NCI-H82 (cell line): Measurements from ENCODE around the gene PDCD4.
A peak's percentile ranks its signal among the peaks of the same experiment; 100 is the strongest.

ENCODE experiments used
- DNase-seq: peaks from one replicate; lab custom pipeline; 2025; lab: John Stamatoyannopoulos, UW

PDCD4 gene

GRCh38 chr10:110919349-110919931, 47.7 kb downstream of the PDCD4 start, which contains the start of gene SHOC2:
Gene SHOC2, plus strand, starts transcription at chr10:110919604. Its CDS starts 44,755 bp downstream, at chr10:110964359.
- DNase-seq: no peak

DNA sequence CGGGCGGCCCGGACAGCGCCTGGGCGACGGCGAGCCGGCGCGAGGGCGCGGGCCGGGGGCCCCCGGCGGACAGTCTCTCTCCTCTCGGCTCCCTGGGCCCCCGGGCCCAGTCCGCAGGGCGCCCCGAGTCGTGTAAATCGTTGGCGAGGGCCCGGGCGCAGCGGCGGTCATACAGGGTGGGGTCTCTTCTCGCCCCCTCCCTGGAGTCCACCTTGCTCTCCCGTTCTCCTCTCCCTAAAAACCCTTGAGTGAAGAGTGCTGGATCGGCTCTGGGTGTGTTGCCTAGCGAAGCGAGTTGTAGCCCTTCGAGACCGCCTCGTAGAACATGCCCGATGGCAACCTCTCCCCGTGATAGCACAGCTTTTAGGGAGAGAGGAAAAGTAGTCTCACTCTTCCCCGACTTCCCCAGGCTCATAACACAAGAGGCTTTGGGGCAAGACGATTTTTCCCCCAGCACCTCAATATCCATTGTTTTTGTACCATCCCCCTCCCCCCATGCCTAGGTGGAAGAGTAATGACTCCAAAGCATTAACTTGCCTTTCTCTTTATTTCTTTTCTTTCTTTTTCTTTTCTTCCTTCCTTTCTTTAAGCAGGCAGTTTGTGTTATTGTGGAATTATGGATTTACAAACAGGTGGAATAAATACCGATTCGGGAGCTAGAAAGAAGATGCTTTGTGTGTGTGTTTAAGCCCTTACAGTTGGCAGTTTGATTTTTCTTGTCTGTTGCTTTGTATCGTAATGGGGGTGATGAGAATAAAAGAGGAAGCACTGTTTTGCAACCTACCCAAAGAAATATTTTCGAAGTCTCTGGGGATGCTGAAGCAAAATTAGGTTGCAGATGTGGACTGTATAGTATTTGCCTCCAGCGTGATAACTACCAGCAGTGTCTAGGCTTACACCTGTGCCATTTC, 48.5 kb downstream of the PDCD4 start:
- peak; percentile 79 for DNase-seq

GRCh38 chr10:110923856-110924493, 52.2 kb downstream of the PDCD4 start:
- no peak for DNase-seq

DNA sequence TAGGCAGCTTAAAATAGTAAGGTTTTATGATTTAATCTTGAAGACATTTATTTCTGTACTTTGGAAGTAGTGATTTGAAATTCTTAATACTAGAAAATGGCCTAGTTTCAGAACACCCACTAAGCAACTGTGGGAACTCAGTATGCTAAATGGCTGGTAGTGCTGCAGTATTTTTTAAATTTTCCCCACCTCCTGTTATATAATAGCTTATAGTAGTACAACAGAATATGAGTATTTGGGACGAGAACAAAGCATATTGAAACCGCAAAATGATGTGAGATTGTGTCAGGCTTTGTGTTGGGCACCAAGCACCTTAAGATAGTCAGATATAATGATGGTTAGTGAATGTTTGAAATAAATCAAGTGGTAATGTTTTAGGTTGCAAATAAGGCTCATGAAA, 55.7 kb downstream of the PDCD4 start:
- no peak for DNase-seq

GRCh38 chr10:110931769-110932381, 60.1 kb downstream of the PDCD4 start:
- peak; percentile 11 for DNase-seq

DNA sequence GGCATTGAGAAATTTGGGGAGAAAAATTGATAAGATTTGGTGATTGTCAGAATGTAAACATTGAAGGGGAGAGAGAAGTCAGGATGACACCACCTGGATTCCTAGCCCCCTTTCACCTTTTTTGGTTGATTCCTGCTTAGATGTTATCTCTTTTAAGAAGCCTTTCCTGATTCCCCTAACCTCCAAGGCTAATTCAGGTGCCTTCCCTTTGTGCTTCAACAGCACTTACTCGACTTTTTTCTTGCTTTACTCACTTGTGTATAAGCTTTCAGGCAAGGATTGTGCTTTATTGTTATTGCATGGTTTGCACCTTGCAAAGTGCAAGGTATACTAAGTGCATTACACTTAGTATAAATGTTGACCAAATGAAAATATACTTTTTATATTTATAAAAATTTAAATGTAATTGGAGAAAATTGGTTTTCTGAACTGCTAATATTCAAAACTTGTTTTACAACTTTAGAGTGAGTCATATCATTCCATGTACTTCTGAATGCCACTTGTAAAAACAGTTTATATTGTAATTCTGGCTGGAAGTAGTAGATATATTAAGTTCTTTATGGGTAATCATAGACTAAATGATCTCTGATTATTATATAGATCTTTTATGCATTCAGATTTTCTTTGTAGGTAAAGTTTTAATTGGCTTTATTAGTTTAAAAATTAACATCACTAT, 60.9 kb downstream of the PDCD4 start:
- DNase-seq: no peak

GRCh38 chr10:110936757-110937156, 65.0 kb downstream of the PDCD4 start:
- no peak for DNase-seq

DNA sequence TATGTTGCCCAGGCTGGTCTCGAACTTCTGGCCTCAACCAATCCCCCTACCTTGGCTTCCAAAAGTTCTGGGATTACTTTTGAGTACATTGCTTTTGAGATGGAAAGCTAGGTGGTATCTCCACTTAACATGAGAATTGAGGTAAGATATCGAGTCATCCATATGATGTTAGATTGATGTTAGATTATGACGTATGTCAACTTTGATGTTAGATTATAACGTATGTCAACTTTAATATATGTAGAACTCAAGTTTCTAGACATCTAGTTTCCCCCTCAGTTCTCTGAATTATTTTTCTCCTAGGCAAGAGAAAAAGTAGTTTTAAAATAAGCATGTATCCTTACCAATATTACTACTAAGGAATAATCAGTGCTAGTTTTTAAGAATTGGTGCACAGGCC, 67.7 kb downstream of the PDCD4 start:
- no peak for DNase-seq

GRCh38 chr10:110944792-110945396, 73.2 kb downstream of the PDCD4 start:
- DNase-seq: no peak

DNA sequence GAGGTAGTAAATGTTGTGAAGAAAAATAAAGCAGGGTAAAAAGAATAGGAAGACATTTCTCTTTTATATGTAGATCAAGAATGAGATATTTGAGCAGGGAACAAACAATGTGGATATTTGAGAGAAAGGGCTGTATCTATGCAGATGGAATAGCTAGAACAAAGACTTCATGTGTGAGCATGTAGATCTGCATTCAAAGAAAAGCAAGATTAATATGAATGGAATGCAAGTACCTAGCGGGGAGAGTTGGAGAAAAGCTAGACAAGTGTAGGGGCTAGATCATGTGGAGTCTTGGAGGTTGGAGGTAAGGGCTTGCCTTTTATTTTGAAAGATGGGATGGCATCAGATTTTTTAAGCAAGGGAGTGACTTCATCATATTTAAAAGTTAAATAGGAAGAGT, 74.8 kb downstream of the PDCD4 start:
- no peak for DNase-seq

GRCh38 chr10:110947061-110947595, 75.4 kb downstream of the PDCD4 start:
- DNase-seq: no peak
